Measurements from ENCODE around the gene MXRA7.
"Not testable (repeated sequence)": the region's sequence is repeated elsewhere in the genome, so short reads cannot be mapped to it uniquely, and the experiment has no call there.

Gene MXRA7

DNA sequence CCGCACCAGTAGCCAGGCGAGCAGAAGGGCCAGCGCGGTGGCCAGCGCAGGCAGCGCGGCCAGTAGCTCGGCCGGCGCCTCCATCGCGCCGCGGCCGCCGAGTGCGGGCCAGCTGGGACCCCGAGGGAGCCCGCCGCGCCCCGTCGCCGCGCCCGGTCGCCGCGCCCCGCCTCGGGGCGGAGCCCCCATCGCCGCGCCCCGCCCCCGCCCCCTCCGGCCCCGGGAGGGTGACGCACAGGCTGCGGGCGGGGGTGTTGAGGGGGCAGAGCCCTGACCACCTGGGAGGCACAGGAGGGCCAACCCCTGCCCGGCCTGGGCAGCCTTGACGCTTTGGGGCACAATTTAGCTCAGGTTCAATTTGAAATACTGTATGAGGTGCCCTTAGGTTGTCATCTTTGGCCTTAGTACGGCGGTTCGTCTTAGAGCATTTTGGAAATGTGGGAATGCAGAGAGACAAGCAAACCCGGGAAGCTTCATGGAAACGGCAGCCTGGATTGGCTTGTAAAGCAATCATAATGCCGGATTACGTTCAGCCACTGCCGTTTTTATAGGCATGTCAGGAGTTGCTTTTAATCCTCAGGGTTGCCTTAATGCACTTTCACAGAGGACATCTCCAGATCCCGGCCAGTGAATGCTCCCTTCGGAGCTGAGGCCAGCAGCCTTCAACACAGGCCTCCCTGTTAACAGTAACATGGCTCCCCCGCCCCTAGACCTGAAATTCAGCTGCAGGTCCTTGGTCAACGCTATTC is at the start of gene MXRA7:
TSS of gene MXRA7 (minus strand) at position 103 of the 749 bp plus-strand sequence. CDS start at position 84, 19 bp downstream.
- peak; percentile 65 for DNase-seq

GRCh38 chr17:76758570-76758969 is 47.8 kb upstream of the MXRA7 start:
- no peak for DNase-seq

- DNase-seq, result no peak
Measured at GRCh38 chr17:76757256-76757655, 46.5 kb upstream of the MXRA7 start.

- DNase-seq, result no peak
Measured at GRCh38 chr17:76755285-76755684, 44.5 kb upstream of the MXRA7 start.

DNA sequence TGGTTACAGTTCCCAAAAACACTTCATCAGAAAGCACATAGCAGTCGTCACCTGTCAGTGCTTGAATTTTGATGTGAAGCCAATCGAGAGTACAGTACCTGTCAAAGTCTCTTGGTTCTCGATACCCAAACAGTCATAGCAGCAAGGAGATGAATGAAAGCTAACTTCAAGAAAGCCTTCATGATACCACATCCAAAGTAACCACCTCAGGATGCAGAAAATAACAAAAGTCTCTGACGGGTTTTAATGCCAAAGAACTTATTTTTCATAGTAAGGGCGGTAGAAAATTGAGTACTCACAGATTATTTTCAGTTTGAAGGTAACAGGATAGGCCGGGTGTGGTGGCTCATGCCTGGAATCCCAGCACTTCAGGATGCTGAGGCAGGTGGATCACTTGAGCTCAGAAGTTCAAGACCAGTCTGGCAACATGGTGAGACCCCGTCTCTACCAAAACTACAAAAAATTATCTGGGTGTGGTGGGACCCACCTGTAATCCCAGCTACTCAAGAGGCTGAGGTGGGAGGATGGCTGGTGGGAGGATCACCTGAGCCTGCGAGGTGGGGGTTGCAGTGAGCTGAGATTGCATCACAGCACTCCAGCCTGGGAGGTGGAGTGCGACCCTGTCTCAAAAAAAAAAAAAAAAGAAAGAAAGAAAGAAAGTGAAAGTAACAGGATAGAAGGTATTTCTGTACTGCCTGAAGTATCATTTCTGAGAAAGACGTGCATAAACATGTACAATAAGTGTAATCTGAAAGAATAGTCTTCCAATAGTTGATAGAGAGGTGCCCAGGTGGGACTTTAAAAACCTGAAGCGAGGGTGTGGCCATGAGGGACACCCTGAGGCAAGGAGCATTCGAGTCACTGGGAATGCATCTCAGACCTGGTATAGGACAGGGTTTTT is 42.5 kb upstream of the MXRA7 start:
- DNase-seq, result peak; percentile 25

DNA sequence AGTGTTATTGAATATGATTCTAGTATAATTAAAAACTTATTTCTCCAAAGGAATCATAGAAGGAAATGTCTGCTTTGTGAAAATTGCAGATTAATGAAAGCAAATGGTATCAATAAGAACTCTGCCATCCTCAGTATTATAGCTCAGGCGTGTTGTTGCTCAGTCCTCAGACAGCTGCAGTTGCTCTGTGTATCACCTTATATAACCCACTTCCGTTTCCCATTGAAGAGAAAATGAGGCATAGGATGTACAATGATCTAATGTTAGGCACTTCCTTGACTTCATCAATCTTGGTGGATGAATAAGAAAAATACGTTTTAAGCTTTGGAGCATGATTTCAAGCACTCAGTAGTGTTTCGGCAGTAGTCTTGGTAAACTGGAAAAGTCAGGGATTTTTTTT is 41.2 kb upstream of the MXRA7 start:
- DNase-seq, result no peak

DNA sequence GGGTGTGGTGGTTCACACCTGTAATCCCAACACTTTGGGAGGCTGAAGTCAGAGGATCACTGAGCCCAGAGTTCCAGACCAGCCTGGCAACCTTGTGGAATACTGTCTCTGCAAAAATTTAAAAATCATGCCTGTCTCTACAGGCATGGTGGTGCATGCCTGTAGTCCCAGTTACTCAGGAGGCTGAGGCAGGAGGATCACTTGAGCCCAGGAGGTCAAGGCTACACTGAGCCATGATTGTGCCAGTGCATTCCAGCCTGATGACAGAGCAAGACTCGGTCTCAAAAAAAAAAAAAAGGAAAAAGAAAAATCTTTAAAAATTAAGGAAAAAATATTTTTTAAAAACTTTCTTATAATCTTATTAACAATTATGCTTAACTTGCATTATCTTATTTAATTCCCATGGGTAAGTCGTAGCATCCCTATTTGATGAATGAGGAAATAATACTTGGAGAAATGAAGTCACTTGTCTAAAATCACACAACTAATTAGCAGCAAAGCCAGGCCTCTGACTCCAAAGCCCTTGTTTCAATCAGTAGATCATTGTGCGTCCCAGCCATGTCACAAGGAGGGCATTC is 40.7 kb upstream of the MXRA7 start:
- DNase-seq, result no peak

DNA sequence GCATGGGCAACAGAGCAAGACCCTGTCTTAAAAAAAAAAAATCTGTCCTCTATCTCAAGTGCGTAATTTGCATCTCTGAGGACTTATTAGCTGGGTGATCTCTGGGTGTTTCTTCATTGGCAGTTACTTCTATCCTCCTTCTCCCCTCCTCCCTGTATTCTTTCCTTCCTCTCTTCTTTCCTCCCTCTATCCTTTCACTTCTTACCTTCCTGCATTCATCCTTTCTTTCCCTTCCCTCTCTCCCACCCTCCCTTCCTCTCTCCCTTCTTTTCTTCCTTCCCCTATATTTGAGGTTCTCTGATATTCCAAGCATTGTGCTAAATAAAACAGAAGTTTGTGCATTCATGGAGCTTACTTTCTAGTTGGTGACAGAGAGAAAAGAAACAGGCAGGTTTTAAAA is 37.9 kb upstream of the MXRA7 start:
- DNase-seq, result no peak

DNA sequence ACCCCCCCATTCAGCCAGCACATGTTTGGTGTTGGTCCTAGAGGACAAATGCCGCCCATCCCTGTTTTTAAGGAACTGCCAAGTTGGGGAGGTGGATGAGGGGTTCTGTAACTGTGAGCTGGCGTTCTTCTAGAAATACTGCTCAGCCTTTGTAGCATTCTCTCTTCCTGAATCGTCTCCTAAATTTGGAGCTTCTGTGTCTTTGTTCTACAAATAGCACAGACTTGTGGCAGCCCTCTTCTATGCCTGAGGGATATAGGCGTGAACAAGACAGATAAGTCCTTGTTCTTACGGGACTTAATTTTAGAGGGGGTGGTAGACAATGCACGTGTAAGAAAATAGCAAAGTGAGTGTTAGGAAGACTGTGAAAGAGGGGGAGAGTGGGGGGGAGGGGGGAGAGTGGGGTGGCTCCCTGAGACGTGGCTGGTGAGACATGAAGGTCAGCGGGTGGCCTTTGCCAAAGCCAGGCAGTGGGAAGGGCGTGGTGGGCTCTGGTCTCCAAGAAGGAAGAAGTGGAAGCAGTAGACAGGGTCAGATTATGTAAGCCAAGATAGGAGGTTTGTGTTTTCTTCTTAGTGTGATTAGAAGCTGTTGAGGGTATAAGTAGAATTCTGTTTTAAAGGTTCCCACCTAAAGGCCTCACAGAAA is 37.1 kb upstream of the MXRA7 start:
- DNase-seq, result no peak

- not testable (repeated sequence) for DNase-seq
Measured at GRCh38 chr17:76745785-76746184, 35.0 kb upstream of the MXRA7 start.

DNA sequence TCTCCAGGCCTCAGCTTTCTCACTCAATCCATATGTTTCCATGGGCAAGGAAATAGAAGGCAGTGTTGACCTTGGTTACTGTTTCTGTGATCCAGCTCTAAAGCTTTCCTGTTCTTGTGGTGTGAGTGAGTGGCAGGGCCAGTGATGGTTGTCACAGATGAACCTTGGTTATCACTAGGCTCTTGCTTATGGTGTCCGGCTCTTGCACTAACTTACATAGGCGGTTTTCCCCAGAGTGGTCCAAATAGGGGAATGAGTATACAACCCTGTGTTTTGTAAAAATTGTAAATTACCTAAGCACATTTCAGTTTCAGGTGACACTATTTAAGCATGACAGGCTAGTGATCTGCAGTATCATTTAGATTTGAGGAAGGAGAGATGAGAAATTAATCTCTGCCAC is 34.0 kb upstream of the MXRA7 start:
- DNase-seq, result no peak

DNA sequence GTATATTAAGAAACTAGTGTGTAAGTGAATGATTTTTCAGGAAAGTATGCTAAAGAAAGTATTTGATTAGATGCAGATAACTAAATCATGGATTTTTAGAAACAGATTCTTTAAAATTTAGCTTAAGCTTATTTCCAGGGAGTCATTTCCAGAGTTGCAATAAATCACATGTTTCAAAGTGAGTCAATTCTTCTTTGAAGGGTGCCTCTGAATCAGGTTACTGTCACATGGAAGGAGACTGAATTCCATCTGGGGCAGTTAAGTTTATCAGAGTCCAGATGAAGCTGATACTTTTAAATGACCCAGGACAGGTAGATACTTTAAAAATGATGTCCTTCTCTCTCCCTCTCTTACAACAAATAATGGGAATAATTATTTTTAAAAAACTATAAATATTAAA is 32.2 kb upstream of the MXRA7 start:
- no peak for DNase-seq

DNA sequence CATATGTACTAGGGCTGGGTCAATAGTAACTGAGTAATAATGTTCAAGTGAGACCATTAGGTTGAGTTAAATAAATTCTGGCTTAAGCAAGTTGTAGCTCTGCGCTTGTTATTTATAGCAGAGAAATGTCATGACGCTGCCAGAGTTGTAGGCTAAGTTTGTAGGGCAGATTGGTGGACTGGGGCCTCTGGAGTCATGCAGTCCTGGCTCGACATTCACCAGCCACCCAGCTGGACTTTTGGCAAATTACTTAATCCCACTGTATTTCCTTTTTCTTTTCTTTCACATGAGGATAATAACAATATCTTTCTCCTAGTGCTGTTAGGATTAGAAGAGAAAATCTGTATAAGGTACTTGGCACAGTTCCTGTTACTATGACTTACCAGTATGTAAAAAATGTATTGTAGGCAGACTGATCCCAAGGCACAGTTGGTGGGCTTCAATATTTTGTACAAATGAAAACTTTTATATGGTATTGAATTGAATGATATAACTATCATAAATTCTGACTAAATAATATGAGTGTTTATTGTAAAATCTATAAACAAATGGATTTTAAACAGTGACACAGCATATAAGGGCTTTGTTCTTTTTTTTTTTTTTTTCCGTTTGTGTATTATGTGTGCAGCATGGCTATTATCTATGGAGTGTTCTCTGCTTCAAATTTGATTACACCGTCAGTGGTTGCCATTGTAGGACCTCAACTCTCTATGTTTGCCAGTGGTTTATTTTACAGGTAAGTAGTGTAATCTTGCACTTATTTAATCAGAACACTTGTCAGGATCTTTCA is 29.8 kb upstream of the MXRA7 start:
- no peak for DNase-seq

DNA sequence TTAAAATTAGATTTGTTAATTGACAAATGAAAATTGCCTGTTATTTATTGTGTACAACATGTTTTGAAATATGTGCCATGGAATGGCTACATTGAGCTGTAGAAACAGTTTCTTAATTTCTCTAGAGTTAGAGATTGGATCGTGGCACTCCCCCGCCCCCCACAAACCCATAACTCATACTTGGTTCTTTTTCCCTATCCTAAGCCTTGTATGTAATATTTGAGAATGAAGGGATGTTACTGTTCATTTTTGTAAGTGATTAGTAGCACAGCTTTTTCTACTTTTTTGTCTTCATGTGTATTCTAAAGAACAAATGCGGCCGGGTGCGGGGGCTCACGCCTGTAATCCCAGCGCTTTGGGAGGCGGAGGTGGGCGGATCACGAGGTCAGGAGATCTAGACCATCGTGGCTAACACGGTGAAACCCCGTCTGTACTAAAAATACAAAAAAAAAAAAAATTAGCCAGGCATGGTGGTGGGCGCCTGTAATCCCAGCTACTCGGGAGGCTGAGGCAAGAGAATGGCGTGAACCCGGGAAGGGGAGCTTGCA is 28.9 kb upstream of the MXRA7 start:
- not testable (repeated sequence) for DNase-seq

DNA sequence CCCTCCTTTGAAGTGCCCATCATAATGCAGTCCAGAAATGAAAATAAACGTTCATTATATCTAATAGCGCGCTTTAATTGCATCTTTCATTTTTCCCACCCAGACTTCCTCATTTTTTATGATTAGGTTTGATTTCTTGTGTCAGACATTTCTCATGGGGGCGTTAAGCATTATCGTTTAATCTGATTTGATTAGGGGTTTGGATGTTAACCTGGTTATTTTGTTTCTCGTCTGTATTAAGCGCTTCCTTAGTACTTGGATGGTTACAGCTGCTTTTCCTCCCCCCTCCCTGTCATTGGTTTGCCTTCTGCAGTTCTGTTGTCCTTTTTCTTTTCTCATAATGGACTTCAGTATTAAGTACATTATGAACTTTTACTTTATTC is 27.7 kb upstream of the MXRA7 start:
- DNase-seq, result no peak

- peak; percentile 93 for DNase-seq
Measured at GRCh38 chr17:76737676-76738467, 27.1 kb upstream of the MXRA7 start, which contains the start of gene MFSD11. TSS of gene MFSD11 (plus strand) at chr17:76738119. CDS start at chr17:76738353, 234 bp downstream.

DNA sequence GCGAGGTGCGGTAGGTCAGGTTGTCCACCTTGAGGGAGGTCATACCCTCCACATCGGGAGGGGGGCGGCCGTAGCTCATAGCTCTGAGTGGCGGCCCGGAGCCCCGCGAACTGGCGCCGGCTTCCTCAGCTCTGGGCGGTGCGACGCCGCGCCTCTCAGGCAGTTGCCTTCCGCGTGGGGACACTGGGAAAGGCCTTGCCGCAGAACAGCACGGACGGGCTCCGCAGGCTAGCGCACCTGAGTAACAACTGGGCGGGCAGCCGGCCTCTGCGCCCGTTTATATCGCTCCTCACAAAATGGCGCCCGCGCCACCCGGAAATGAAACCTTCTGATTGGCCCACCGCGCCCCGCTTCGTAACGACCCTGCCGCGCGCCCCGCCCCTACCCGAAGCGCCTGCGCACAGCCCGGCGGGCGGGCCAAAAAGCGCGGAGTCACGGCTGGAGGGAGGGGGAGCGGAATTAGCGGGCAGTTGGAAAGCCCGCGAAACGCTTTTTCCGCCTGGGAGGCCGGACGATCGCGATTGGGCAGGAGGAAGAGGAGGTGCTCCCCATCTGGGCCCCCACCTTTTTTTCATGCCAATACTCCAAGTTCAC is 26.4 kb upstream of the MXRA7 start, which contains the start of gene SRSF2:
TSS of gene SRSF2 (minus strand) at position 250 of the 594 bp plus-strand sequence. CDS start at position 79, 171 bp downstream.
- peak; percentile 98 for DNase-seq

- peak; percentile 72 for DNase-seq
Measured at GRCh38 chr17:76736349-76737081, 25.8 kb upstream of the MXRA7 start.

DNA sequence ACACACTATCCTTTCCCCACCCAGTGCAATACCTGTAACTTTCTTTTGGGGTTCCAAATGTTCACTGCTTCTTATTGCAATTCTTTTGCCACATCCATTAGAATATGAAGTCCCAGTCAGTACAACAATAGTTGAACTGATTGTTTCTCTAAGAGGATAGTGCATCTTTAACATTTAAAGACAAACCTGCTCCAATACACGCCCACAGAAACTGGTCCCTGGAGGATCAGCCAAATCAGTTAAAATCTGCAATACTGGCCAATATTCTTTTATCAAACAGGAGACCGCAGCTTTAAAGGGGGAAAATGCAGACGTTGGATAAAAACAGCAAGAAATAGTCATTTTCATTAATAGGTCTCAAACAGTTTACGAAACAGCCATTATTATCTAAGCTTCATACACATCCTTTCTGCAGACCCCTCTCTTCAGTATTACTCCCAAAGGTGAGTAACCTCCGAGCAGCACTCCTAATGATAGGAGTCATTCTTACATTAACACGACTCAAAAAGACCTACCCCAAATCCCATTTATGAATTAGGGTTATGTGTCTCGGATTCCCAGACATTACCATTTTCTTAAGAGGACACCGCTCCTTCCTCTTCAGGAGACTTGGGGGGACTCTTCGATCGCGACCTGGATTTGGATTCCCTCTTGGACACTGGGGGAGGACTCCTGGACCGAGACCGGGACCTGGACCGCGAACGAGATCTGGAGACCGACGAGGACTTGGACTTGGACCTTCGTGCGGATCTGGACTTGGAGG is 25.0 kb upstream of the MXRA7 start:
- no peak for DNase-seq
